ACHN (cell line): ENCODE results near the gene NCKAP5.

Source experiments
- DNase-seq: peaks from one replicate; pipeline ENCODE4 v3.0.0-alpha.2; 2015
- in situ Hi-C: cut with HindIII; loops from 2 replicates; pipeline ENCODE4 v1.10.0; 2017; ENCODE audit warnings: low sequenced_read_pairs, low pct_ligation_motif_present, low pct_unique_long_range_greater_than_20kb

NCKAP5 gene

DNA sequence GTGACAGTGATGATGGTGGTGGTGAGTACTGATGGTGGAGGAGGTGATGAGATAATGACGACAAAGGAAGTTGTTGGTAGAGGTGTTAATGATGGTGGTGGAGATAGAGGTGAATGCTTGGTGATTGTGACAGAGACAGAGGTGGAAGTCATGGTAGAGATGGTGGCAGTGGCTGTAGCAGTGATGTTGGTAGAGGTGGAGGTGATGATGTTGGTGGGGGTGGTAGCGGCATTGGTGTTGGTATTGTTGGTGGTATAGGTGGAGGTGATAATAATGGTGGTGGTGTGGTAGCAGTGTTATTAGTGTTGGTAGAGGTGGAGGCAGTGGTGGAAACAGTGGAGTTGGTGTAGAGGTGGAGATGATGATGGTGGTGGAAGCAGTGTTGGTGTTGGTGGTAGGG is 934.6 kb downstream of the NCKAP5 start:
- DNase-seq = no peak
- in situ Hi-C loops = no loop called here

DNA sequence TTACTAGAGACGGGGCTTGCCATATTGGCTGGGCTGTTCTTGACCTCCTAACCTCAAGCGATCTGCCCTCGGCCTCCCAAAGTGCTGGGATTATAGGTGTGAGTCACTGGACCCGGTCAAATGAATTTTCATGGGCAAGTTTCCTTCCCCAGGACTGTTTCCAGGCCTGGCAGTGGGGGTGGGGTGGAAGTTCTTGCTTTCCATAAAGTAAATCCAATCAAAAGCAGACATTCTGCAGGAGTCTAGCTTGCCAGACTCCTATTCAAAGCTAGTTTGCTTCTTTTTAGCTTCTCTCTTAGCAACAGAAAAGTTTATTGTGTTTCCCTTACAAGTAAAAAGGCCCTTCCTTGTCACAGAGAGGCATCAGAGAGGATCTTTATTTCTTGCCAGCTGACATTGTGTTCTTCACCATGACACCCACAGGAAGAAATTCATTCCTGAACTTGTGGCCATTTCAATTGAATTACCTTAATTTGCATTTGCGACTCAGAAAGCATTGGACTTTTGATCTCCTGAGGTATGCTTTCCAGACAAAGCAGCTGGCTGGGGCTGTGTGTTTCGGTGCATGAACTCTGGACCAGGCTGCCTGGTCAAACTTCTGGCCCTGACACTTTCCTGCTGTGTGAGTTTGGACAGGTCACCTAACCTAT is 936.1 kb downstream of the NCKAP5 start:
- DNase-seq = peak; percentile 31
- in situ Hi-C loops = no loop called here

DNA sequence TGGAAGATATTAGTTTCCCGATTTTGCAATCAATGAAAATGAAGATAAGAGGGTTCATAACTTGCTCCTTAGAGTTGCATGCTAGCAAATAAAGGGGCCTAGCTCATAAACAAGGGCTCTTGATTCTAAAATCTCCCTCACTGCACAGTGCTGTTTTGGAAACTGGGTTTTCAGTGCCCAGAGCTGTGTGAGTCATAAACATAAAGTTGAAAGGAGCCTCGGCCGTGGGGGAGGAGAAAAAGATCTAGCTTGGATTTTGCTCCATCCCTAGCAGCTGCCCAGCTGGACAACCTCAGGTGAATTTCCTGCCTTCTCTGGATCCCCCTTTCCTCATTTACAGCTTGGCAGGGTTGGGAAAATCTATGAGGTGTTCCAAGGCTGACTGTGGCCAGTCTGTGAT is 940.7 kb downstream of the NCKAP5 start:
- no peak for DNase-seq
- in situ Hi-C loops = no loop called here

DNA sequence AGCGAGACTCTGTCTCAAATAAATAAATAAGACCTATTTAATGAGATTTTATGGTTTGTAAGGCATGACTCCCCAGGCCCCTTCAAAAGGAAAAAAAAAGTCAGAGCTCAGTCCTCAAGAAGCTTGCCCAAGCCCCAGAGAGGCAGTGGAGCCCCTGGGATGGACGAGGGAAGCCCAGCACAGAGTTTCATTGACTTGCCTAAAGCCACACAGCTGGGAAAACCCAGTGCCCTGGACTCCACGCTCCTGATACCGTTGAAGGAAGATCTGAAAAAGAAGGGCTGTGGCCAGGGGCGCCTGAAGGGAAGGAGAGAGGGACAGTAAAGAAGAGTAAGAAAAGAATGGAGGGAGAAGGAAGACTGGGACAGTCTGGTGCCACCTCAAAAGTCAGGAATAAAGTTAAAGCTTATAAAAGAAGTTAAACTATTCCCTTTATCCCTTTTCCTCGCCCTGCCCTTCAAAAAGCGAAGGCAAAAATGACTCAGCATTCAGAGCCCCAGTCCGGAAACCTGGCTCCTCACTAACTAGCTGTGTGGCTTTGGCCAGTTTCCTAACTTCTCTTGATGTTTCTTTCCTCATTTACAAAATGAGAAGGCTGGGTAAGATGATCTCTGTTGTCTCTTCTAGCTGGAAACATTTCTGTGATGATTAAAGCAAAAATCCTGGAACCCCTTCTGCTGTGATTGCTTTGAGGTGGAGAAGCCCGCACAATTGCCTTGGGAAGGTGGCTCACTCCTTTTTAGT is 945.0 kb downstream of the NCKAP5 start:
- in situ Hi-C loops = no loop called here
- DNase-seq = no peak
